ENCODE data around the gene YAF2.

GRCh38 chr12:42125388-42125767 lies 112.7 kb downstream of the YAF2 start:
- TF ChIP-seq POLR2A (IDR thresholded peaks at IDR 0.05) = no peak
- TF ChIP-seq, protein P1, sequence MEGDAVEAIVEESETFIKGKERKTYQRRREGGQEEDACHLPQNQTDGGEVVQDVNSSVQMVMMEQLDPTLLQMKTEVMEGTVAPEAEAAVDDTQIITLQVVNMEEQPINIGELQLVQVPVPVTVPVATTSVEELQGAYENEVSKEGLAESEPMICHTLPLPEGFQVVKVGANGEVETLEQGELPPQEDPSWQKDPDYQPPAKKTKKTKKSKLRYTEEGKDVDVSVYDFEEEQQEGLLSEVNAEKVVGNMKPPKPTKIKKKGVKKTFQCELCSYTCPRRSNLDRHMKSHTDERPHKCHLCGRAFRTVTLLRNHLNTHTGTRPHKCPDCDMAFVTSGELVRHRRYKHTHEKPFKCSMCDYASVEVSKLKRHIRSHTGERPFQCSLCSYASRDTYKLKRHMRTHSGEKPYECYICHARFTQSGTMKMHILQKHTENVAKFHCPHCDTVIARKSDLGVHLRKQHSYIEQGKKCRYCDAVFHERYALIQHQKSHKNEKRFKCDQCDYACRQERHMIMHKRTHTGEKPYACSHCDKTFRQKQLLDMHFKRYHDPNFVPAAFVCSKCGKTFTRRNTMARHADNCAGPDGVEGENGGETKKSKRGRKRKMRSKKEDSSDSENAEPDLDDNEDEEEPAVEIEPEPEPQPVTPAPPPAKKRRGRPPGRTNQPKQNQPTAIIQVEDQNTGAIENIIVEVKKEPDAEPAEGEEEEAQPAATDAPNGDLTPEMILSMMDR (IDR thresholded peaks at IDR 0.05) = no peak

Measured in right lobe of liver (tissue), 4 donors.